HepG2 (cell line): ENCODE measurements around the gene PSMD10. TPM values are rescaled to one million over a fixed set of nuclear protein-coding genes. Genes with fewer than 3 reads are reported as not detected.

Experiments
- ATAC-seq: fragments of 200-7000 bp; cut with Tn5 transposase; 3 replicates; pipeline ENCODE4 v1.9.1; 2020; ENCODE audit warnings: mild to moderate bottlenecking, moderate library complexity
- BruUV-seq: library from RNA; stranded (reverse); fragments of 400-500 nt; replicated peaks from 2 replicates; lab custom pipeline; 2021; lab: Mats Ljungman, UMichigan
- CTCF ChIA-PET: fragments of 300-600 bp; formaldehyde crosslinking; extraction: SDS; loops from one replicate; lab custom pipeline; 2021; ENCODE audit warnings: low total read pairs, inconsistent platforms, low intra/inter-chr PET ratio; lab: Yijun Ruan, JAX
- POLR2A ChIA-PET: fragments of 350-600 bp; sonication (Branson Sonifier 250); formaldehyde crosslinking; loops from one replicate; lab custom pipeline; 2020; ENCODE audit warnings: antibody characterized with exemption, inconsistent platforms; lab: Yijun Ruan, JAX
- DNase-seq: peaks from one replicate; pipeline ENCODE4 v3.0.0-alpha.2; 2015; ENCODE audit warnings: low spot score
- FAIRE-seq: peaks from 3 replicates; lab custom pipeline; 2011; peaks lifted over from hg19 to GRCh38; lab: Jason Lieb, UNC
- H2AFZ ChIP-seq: one replicate; pipeline ENCODE4 v1.6.1; 2011; ENCODE audit warnings: low read length, inconsistent platforms
- H3K27ac ChIP-seq: fragments of 300-600 bp; 3 replicates; pipeline ENCODE4 v1.8.0; 2011; ENCODE audit warnings: mixed run types, mild to moderate bottlenecking, mixed read lengths, low read length, inconsistent platforms; ENCODE audit not compliant: insufficient read depth; ENCODE audit errors: extremely low read length
- H3K27me3 ChIP-seq, 2 experiments: fragments of 200-600 bp in 1 of 2; 2 replicates in 1 of 2; 3 replicates in 1 of 2; pipeline versions ENCODE4 v1.6.0 to v1.8.0; 2011; ENCODE audit warnings: low read length in 2 of 2, mild to moderate bottlenecking in 2 of 2, moderate library complexity in 2 of 2, inconsistent platforms in 1 of 2; ENCODE audit not compliant: insufficient read depth in 2 of 2, control insufficient read depth in 1 of 2
- H3K36me3 ChIP-seq, 2 experiments: fragments of 200-600 bp in 1 of 2; replicated peaks in 1 of 2; 2 replicates in 1 of 2; 3 replicates in 1 of 2; pipeline versions ENCODE4 v1.5.1 to v1.8.0; 2011; ENCODE audit warnings: low read length in 2 of 2, inconsistent platforms in 1 of 2; ENCODE audit not compliant: insufficient read depth in 2 of 2, control insufficient read depth in 1 of 2
- H3K4me1 ChIP-seq: 2 replicates; pipeline ENCODE4 v1.5.1; 2012; ENCODE audit warnings: low read length, inconsistent platforms; ENCODE audit not compliant: insufficient read depth
- H3K4me2 ChIP-seq: 2 replicates; pipeline ENCODE4 v1.6.0; 2011; ENCODE audit warnings: low read depth, low read length, inconsistent platforms
- H3K4me3 ChIP-seq, 3 experiments: fragments of 200-600 bp in 1 of 3; sonication (generic), shearing (Covaris generic) in 1 of 3; replicated peaks in 1 of 3; 2 replicates each; pipeline ENCODE4 v1.5.1; 2011 to 2016; ENCODE audit warnings: low read length in 3 of 3, inconsistent platforms in 2 of 3, low read depth in 2 of 3, mild to moderate bottlenecking in 2 of 3, control low read depth in 1 of 3, mixed read lengths in 1 of 3; ENCODE audit not compliant: insufficient read depth in 1 of 3
- H3K79me2 ChIP-seq: one replicate; pipeline ENCODE4 v1.6.1; 2011; ENCODE audit warnings: low read length, inconsistent platforms; ENCODE audit not compliant: insufficient read depth
- H3K9ac ChIP-seq: 2 replicates; pipeline ENCODE4 v1.6.0; 2011; ENCODE audit warnings: mild to moderate bottlenecking, low read depth, low read length, inconsistent platforms; ENCODE audit not compliant: insufficient read depth
- H3K9me3 ChIP-seq: 2 replicates; pipeline ENCODE4 v1.5.1; 2012; ENCODE audit warnings: mild to moderate bottlenecking, low read length
- H4K20me1 ChIP-seq: 2 replicates; pipeline ENCODE4 v1.6.0; 2011; ENCODE audit warnings: inconsistent platforms, mild to moderate bottlenecking, low read length, moderate library complexity; ENCODE audit not compliant: insufficient read depth
- CENPX ChIP-seq: sonication (generic); formaldehyde crosslinking; IDR thresholded peaks from 2 replicates; pipeline ENCODE4 v1.9.0; 2021; ENCODE audit warnings: mild to moderate bottlenecking, missing genetic modification reagents, moderate library complexity
- ELF4 ChIP-seq: sonication (generic); formaldehyde crosslinking; IDR thresholded peaks from 2 replicates; pipeline ENCODE4 v1.5.0; 2020; ENCODE audit warnings: missing genetic modification reagents, mild to moderate bottlenecking, moderate library complexity, borderline replicate concordance
- KLF15 ChIP-seq: sonication (generic); formaldehyde crosslinking; IDR thresholded peaks from 2 replicates; pipeline ENCODE4 v1.8.1; 2023; ENCODE audit warnings: borderline replicate concordance, mild to moderate bottlenecking, inconsistent platforms, missing genetic modification reagents, mixed read lengths
- MXD4 ChIP-seq: IDR thresholded peaks from 2 replicates; pipeline ENCODE4 v1.6.1; 2016; ENCODE audit warnings: mild to moderate bottlenecking, missing biosample characterization, missing genetic modification reagents
- SATB2 ChIP-seq: sonication (generic); formaldehyde crosslinking; IDR thresholded peaks from 2 replicates; pipeline ENCODE4 v1.5.0; 2020; ENCODE audit warnings: missing genetic modification reagents
- ZFP1 ChIP-seq: IDR thresholded peaks from 2 replicates; pipeline ENCODE4 v1.6.1; 2016
- ZMYM4 ChIP-seq: sonication (generic); formaldehyde crosslinking; IDR thresholded peaks from 2 replicates; pipeline ENCODE4 v1.8.1; 2023; ENCODE audit warnings: mild to moderate bottlenecking, missing genetic modification reagents
- ZNF205 ChIP-seq: IDR thresholded peaks from 2 replicates; pipeline ENCODE4 v1.6.1; 2018; ENCODE audit warnings: missing biosample characterization, missing genetic modification reagents
- ZNF598 ChIP-seq: sonication (generic); formaldehyde crosslinking; IDR thresholded peaks from 2 replicates; pipeline ENCODE4 v1.5.1; 2020; ENCODE audit warnings: mild to moderate bottlenecking, missing genetic modification reagents, borderline replicate concordance
- ZNF629 ChIP-seq: sonication (generic); formaldehyde crosslinking; conservative IDR thresholded peaks from 2 replicates; pipeline ENCODE4 v1.5.0; 2020; ENCODE audit warnings: missing genetic modification reagents
- ZSCAN31 ChIP-seq: sonication (generic); formaldehyde crosslinking; IDR thresholded peaks from 2 replicates; pipeline ENCODE4 v1.5.0; 2020; ENCODE audit warnings: low read depth, mild to moderate bottlenecking, missing genetic modification reagents
- WGBS: methylation state at CpG from one replicate; pipeline ENCODE4 v1.1.6; 2017; ENCODE audit warnings: low lambda C conversion rate; 5-methylcytosine and 5-hydroxymethylcytosine counted together
- in situ Hi-C: cut with HindIII; loops from 2 replicates; pipeline ENCODE4 v1.10.0; 2017; ENCODE audit warnings: low pct_unique_long_range_greater_than_20kb; ENCODE audit not compliant: extremely low pct_ligation_motif_present
- intact Hi-C: fragments of 100-400 bp; cut with micrococcal nuclease; formaldehyde crosslinking; loops from one replicate; pipeline ENCODE4 v1.10.0; 2022; ENCODE audit not compliant: unreplicated experiment
- polyA plus RNA-seq, 8 experiments: library from polyadenylated mRNA; depleted of rRNA in 3 of 8; stranded (reverse) in 7 of 8; unstranded in 1 of 8; fragments of >200 nt; fragmentation: Illumina TruSeq in 4 of 8; extraction: Trizol in 4 of 8; gene quantifications; 2 replicates each; pipeline versions ENCODE4 v1.2.1 to v1.2.3, GENCODE V29; 2011 to 2016; ENCODE audit warnings: low read depth in 4 of 8, missing spikeins in 1 of 8, mixed read lengths in 1 of 8; ENCODE audit not compliant: insufficient read depth in 1 of 8
- total RNA-seq, 5 experiments: library from RNA; depleted of rRNA; stranded (reverse); fragments of >200 nt; fragmentation: Illumina TruSeq; extraction: Trizol; gene quantifications; 2 replicates each; pipeline ENCODE4 v1.2.3, GENCODE V29; 2016; ENCODE audit warnings: low read depth in 1 of 5
- TF ChIP-seq, protein P1 (sequence below): sonication (generic); formaldehyde crosslinking; IDR thresholded peaks from 2 replicates; pipeline ENCODE4 v1.8.0; 2022; ENCODE audit warnings: mild to moderate bottlenecking, missing genetic modification reagents, borderline replicate concordance

The PSMD10 gene
- total and polyA plus RNA-seq, 2 of the 13 experiments (the other 11 are each of a cell fraction or from before 2014, with no cell fraction given), result 56.4 to 65.3 TPM

- TF ChIP-seq, protein P1, sequence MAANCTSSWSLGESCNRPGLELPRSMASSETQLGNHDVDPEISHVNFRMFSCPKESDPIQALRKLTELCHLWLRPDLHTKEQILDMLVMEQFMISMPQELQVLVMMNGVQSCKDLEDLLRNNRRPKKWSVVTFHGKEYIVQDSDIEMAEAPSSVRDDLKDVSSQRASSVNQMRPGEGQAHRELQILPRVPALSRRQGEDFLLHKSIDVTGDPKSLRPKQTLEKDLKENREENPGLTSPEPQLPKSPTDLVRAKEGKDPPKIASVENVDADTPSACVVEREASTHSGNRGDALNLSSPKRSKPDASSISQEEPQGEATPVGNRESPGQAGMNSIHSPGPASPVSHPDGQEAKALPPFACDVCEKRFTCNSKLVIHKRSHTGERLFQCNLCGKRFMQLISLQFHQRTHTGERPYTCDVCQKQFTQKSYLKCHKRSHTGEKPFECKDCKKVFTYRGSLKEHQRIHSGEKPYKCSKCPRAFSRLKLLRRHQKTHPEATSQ (CRISPR knock-in tag), result no peak
- TF ChIP-seq ZNF598, result no peak
- no peak for TF ChIP-seq MXD4
- no peak for TF ChIP-seq ZNF629 (CRISPR knock-in tag)
- no peak for TF ChIP-seq ZFP1 (CRISPR knock-in tag)
Measured at GRCh38 chrX:108122748-108123147, 31.4 kb upstream of the PSMD10 start (continued).

- CTCF ChIA-PET, result no interaction called here
- no peak for FAIRE-seq
- H3K27me3 ChIP-seq, result no peaks in the 10 kb centered on the region
- H2AFZ ChIP-seq, result no peak overlapping the region
- no peak overlapping the region for H3K27ac ChIP-seq
- no peak for ATAC-seq
- no peaks in the 10 kb centered on the region for H4K20me1 ChIP-seq
- POLR2A ChIA-PET, result no interaction called here
- H3K4me1 ChIP-seq, result no peaks in the 10 kb centered on the region
- no peak for TF ChIP-seq ZMYM4 (CRISPR knock-in tag)
- no peak for TF ChIP-seq ELF4 (CRISPR knock-in tag)
- no peak for TF ChIP-seq ZNF205
- TF ChIP-seq SATB2 (CRISPR knock-in tag), result no peak
- TF ChIP-seq ZSCAN31 (CRISPR knock-in tag), result no peak
- no peak for TF ChIP-seq KLF15 (CRISPR knock-in tag)
- no peak for TF ChIP-seq CENPX
- no peak overlapping the region for H3K9ac ChIP-seq
- no peak overlapping the region for H3K4me3 ChIP-seq
- H3K79me2 ChIP-seq, result no peaks in the 10 kb centered on the region
- no peak for DNase-seq
- H3K36me3 ChIP-seq, result no peaks in the 10 kb centered on the region
- no peaks in the 10 kb centered on the region for H3K9me3 ChIP-seq
- intact Hi-C loops (no loop called here), in situ Hi-C loops (no loop called here)
- no TSS peak for BruUV-seq
- WGBS, result 84% methylated on average over 3 of the region's 3 CpGs
- no peak overlapping the region for H3K4me2 ChIP-seq
Measured at GRCh38 chrX:108121291-108121690, 29.9 kb upstream of the PSMD10 start.
